Choroid plexus epithelial cell (primary cell): ENCODE results near the gene UGT1A7.

Source experiments
- DNase-seq: peaks from one replicate; pipeline ENCODE4 v3.0.0-alpha.2; 2010; ENCODE audit warnings: low read depth
- H3K4me3 ChIP-seq: 2 replicates; pipeline ENCODE4 v1.5.1; 2011; ENCODE audit warnings: low read depth, mild to moderate bottlenecking, control low read depth, low read length, moderate library complexity
- TF ChIP-seq, protein P1 (sequence below): conservative IDR thresholded peaks from 2 replicates; pipeline ENCODE4 v1.5.1; 2011; ENCODE audit warnings: low read depth, mild to moderate bottlenecking, control low read depth, inconsistent platforms, low read length, moderate library complexity

Gene UGT1A7

DNA sequence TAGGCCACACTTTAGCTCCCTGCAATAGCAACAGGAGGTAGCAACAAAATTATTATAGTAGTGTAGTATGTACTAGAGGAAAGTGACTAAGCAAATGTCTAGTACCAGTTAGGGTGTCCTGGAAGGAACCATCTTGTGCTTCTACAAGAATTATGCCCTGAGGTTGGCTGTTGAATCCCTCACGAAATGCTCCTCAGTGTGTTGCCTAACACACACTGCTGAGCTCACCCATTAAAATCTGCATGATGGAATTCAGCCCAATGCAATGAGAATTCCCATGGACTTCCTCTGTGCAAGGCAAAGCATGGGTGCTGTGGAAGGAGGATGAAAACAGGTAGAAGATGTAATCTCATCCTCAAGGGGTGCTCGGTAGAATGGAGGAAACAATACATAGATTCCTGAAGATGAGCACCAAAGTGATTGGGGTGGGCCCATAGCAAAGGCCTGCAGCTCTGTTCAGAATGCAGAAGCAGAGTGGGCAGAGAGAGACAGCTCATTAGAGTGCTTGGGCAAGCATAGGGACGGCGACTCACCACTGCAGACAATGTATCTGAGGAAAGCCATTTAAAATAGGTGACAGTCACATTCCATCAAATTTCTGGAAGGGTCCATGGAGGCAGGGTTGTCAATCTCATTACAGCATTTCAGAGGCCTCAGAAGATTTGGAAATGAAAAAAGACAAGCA is 1.2 kb upstream of the UGT1A7 start:
- TF ChIP-seq, protein P1, sequence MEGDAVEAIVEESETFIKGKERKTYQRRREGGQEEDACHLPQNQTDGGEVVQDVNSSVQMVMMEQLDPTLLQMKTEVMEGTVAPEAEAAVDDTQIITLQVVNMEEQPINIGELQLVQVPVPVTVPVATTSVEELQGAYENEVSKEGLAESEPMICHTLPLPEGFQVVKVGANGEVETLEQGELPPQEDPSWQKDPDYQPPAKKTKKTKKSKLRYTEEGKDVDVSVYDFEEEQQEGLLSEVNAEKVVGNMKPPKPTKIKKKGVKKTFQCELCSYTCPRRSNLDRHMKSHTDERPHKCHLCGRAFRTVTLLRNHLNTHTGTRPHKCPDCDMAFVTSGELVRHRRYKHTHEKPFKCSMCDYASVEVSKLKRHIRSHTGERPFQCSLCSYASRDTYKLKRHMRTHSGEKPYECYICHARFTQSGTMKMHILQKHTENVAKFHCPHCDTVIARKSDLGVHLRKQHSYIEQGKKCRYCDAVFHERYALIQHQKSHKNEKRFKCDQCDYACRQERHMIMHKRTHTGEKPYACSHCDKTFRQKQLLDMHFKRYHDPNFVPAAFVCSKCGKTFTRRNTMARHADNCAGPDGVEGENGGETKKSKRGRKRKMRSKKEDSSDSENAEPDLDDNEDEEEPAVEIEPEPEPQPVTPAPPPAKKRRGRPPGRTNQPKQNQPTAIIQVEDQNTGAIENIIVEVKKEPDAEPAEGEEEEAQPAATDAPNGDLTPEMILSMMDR, result no peak
- H3K4me3 ChIP-seq, result no peak overlapping the region
- DNase-seq, result no peak

DNA sequence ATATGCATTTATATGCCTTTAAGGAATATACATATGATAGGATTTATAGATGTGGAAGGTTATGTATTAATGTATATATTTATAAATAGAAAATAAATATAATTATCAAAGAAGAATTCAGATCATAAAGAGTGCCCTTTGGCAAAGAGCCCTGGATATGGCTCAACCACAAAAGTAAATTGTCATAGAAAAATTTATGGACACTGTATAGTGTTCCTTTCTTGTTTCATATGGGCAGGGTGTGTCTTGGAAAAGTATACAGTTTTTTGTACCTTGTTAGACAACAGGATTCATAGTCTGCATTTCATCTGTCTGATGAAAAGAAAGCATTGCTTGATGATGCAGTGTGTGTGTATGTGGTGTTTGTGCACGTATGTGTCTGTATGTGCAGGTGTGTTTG is 2.9 kb downstream of the UGT1A7 start:
- TF ChIP-seq, protein P1, result no peak

DNA sequence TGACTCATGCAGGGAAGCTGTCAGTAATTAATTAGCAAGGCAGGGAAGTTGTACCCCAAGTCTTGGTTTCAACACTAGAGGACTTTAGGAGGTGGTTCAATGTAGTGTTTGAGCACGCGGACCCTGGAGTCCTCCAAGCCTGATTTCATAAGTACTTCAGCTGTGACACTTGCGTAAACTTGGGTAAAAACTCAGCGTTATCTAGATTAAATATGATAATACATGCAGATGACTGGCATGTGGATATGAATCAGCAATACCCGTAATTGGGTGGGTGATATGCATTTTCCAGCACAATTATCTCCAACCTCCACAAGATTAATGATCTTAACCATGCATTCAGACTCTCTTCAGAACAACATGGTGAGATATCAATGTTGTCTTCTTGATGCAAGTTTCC is 5.2 kb downstream of the UGT1A7 start:
- TF ChIP-seq, protein P1, result no peak
- no peak overlapping the region for H3K4me3 ChIP-seq
- DNase-seq, result no peak

More for the DNA sequence above, 2.9 kb downstream of the UGT1A7 start:
- no peak overlapping the region for H3K4me3 ChIP-seq
- DNase-seq, result no peak

DNA sequence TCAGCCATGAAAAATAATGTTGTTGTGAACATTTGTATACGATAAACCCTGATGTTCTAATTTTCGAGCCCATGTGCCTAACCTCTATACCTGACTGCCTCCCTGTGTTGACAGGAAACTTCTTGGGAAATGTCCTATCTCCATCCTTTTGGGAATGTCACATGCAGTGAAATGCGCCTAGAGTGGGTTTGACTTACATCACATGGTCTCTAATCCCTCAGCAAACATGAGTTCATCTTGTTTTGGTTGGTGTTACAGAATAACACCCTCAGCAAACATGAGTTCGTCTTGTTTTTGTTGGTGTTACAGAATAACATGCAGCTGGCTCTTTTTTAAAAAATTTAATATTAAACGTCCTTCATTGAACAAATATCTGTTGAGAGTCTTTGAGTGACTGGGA is 6.6 kb downstream of the UGT1A7 start:
- TF ChIP-seq, protein P1, result no peak
- no peak overlapping the region for H3K4me3 ChIP-seq
- no peak for DNase-seq

DNA sequence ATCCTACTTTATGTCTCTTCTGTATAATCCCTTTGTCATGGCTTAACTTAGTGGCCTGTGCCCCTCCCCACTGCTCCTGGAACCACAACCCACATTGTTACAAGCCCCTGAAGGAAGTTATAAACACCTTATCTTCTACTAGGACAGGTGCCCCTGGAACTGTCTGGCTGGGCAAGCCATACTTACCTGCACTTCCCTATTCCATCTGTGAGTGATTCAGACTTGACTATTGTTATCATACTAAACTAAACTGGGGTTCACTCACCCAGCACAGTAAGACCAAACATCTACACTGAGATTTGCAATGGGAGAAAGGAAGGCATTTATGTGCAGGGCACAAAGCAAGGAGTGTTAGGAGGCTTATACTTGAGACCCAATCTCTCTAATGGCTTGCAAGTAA is 7.3 kb downstream of the UGT1A7 start:
- DNase-seq, result no peak
- no peak overlapping the region for H3K4me3 ChIP-seq
- TF ChIP-seq, protein P1, result no peak

DNA sequence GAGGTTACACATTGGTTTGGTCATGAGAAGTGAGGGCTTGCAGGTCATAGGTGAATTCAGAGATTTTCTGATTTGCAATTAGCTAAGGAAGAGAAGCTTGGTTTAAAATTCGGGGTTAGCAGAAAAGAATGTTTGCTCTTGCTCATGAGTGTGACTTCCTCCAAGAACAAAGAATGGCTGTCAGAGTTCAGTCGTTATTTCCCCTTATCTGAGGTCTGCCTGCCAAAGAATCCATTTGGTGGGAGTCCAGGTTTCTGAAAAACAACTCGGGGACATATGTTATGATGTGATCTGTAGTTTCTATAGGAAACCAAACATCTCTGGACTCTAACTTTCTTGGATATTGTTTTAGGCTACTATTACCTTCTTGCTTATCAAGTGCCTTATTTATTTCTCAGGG is 7.8 kb downstream of the UGT1A7 start:
- peak; percentile 14 for DNase-seq
- no peak overlapping the region for H3K4me3 ChIP-seq
- TF ChIP-seq, protein P1, result no peak

DNA sequence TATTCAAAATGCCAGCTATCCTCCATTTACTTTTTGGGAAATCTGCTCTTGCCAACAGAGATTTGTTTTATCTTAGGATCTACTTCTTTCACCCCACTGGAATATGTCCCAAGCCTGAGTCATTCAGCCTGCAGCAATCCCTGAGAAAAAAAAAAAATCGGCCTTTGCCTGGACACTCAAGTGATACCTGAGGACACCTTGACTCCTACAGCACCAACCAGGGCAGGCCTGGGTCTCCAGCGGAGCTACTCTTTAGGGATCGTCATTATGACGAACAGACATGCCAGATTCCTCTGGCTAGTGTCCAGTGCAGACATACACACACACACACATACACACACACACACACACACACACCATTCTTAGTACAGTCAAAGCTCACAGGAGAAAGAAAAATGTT is 8.7 kb downstream of the UGT1A7 start:
- H3K4me3 ChIP-seq, result no peak overlapping the region
- TF ChIP-seq, protein P1, result no peak
- DNase-seq, result peak; percentile 15
